OCI-LY3 (cell line): ENCODE results near the gene TARBP1.

Experiments used
- EZH2phosphoT487 ChIP-seq: fragments of 200-600 bp; shearing (Covaris generic); IDR thresholded peaks from 2 replicates; pipeline ENCODE4 v1.6.1; 2018; ENCODE audit warnings: antibody characterized with exemption, mixed run types, low read depth
- TF ChIP-seq, protein P1 (sequence below): fragments of 200-600, 300-600 bp; sonication (generic); IDR thresholded peaks from 2 replicates; pipeline ENCODE4 v1.5.1; 2014; ENCODE audit warnings: antibody characterized with exemption, low read length, low read depth

DNA sequence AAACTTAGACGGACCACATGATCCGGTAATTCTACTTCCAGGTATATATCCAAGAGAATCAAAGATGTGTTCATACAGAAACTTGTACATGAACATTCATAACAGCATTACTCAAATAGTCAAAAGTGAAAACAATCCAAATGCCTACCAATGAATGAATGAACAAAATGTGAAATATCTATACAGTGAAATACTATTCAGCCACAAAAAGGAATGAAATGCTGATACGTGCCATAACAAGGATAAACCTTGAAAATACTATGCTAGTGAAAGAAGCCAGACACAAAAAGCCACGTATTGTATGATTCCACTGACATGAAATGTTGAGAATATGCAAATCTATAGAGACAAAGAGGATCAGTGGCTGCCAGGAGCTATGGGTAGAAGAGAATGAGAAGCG is 18.3 kb downstream of the TARBP1 start:
- TF ChIP-seq, protein P1, sequence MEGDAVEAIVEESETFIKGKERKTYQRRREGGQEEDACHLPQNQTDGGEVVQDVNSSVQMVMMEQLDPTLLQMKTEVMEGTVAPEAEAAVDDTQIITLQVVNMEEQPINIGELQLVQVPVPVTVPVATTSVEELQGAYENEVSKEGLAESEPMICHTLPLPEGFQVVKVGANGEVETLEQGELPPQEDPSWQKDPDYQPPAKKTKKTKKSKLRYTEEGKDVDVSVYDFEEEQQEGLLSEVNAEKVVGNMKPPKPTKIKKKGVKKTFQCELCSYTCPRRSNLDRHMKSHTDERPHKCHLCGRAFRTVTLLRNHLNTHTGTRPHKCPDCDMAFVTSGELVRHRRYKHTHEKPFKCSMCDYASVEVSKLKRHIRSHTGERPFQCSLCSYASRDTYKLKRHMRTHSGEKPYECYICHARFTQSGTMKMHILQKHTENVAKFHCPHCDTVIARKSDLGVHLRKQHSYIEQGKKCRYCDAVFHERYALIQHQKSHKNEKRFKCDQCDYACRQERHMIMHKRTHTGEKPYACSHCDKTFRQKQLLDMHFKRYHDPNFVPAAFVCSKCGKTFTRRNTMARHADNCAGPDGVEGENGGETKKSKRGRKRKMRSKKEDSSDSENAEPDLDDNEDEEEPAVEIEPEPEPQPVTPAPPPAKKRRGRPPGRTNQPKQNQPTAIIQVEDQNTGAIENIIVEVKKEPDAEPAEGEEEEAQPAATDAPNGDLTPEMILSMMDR, result no peak
- TF ChIP-seq EZH2phosphoT487, result no peak
